GM20000 (cell line): Measurements from ENCODE around the gene PARD3.

Experiments
- DNase-seq: peaks from one replicate; pipeline ENCODE4 v3.0.0; 2012; ENCODE audit warnings: low spot score
- CTCF ChIP-seq: IDR thresholded peaks from 2 replicates; pipeline ENCODE4 v1.5.1; 2012; ENCODE audit warnings: mild to moderate bottlenecking, control low read depth; ENCODE audit errors: extremely low read depth, missing control alignments

Gene PARD3

GRCh38 chr10:34080485-34081346 is 734.4 kb downstream of the PARD3 start:
- TF ChIP-seq CTCF: no peak

GRCh38 chr10:34079702-34080484 is 735.2 kb downstream of the PARD3 start:
- no peak for DNase-seq
- TF ChIP-seq CTCF: no peak

More at GRCh38 chr10:34080485-34081346, 734.4 kb downstream of the PARD3 start:
- no peak for DNase-seq

GRCh38 chr10:34078745-34079470 is 736.2 kb downstream of the PARD3 start:
- no peak for TF ChIP-seq CTCF
- no peak for DNase-seq

GRCh38 chr10:34078017-34078744 is 736.9 kb downstream of the PARD3 start:
- DNase-seq: no peak
- no peak for TF ChIP-seq CTCF

- TF ChIP-seq CTCF: no peak
Measured at GRCh38 chr10:34076443-34076842, 738.7 kb downstream of the PARD3 start.

GRCh38 chr10:34075254-34075926 is 739.7 kb downstream of the PARD3 start:
- DNase-seq: no peak
- no peak for TF ChIP-seq CTCF

More at GRCh38 chr10:34076443-34076842, 738.7 kb downstream of the PARD3 start:
- no peak for DNase-seq
